SIG-M5 treated with dmso at 0.1 percent for 504 hours (cell line): ENCODE measurements around the gene PRUNE2.

ENCODE experiments used
- DNase-seq: peaks from one replicate; lab custom pipeline; 2025; ENCODE audit not compliant: unreplicated experiment; lab: John Stamatoyannopoulos, UW

PRUNE2 gene

GRCh38 chr9:76585487-76586389 is 320.2 kb downstream of the PRUNE2 start:
- peak; percentile 83 for DNase-seq

DNA sequence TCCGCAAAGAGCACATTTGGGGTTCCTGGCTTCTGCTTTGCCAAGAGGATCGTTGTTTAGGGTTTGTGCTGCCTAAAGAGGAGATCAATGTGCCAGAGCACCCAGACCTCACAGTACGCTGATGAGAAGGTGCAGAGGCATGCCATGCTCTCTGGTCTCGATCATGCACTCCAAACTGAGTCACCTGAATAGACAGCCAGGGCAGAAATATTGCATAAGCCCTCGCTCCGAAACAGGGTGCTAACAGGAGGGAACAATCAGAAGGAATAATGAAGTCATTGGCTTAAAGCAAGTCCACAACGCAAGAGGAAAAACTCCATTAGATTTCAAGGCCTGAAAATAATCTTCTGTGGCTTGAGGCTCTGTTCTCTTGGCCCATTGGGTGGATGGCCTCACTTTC is 322.7 kb downstream of the PRUNE2 start:
- no peak for DNase-seq

- no peak for DNase-seq
Observed at GRCh38 chr9:76581731-76582130, 324.2 kb downstream of the PRUNE2 start.

GRCh38 chr9:76580820-76581219 is 325.1 kb downstream of the PRUNE2 start:
- no peak for DNase-seq

DNA sequence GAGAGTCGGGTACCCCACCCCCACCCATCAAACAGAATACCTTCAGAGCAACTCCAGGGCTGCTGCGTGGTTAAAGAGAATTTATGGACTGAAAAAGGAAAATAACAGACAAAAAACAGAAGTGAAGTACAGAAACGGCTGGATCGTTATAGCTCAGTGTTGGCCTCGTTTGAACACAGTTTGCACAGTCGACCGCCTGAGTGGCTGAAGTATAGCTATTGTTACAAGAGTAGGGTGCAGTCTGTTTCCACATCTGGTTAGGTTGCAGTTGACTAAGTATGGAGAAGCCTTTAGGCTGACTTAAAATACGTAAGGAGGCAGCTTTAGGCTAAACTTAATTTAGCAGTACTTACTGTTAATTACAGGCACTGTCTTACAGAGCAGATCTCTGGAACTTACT is 325.7 kb downstream of the PRUNE2 start:
- DNase-seq: peak; percentile 84

GRCh38 chr9:76576344-76576743 is 329.6 kb downstream of the PRUNE2 start:
- DNase-seq: peak; percentile 98

- no peak for DNase-seq
Observed at GRCh38 chr9:76575761-76576160, 330.2 kb downstream of the PRUNE2 start.

DNA sequence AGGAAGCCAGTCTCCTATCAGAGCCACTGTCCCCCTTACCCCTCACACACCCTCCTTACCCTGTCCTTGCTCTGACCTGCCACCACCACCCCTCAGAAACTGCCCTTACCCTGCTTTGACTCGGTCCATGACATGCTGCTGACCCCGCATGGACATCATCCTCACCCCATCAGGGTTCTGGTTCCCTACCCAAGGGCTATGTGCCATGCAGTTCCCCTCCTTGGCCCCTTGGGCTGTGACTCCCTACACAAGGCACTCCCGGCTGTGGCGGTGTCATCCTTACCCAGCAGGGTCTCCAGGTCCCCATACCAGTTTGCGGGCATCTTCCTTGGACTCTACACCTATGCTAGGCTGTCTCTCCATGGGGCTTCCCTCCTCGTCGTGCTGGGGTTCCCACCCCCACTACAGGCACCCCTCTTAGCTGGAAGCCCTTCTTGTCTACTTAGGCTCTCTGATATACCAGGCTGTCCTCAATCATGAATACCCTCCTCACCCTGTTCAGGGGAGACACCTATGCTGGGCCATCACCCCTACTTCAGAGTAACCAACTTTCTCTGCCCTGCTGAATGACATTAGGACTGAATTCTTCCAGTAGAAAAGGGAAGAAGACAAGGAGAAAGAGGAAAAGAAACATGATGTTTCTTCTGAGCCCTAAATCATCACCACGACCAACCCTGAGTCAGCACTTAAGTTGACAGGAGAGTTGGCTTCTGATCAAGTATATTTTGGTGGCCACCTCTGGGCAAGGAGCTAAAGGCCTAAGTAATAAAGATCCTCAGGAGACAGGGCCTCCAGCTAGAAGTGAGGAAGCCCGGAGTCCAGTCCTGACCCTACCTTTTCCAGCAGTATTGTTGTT is 331.8 kb downstream of the PRUNE2 start:
- DNase-seq: peak; percentile 58

DNA sequence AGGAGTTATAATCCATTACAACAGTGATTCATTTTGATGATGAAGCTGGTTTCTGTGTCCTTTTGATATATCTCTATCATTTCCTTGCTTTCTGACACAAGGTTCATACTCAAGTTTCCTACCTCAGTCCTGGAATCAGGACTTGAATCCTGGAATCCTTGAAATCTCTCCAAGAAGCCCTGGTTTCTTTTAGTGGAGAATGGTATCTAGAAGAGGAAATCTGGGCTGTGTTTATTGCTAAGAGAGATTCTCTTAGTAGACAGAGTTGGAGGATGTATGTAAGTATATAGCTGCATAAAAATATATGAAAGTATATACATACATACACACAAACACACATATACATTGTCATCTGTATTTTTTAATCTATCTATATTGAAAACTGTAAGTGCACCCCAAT is 332.5 kb downstream of the PRUNE2 start:
- no peak for DNase-seq

DNA sequence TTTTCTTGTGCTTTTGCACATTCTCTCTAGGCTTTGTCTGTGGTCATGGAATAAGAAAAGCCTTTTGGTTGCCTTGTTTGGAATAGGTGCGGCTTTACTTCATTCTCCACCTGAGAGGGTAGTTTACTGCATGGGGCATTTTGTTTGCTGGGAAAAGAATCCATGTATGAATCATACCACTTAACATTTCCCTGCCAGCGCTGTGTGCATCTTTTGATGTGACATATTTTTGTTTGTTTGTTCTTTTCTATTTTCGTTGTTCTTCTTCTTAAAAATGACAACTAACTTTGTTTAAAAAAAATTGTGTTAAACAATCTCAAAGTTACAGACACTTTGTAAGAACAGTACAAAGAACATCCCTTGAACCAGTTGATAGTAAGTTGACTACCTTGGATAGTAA is 333.8 kb downstream of the PRUNE2 start:
- no peak for DNase-seq

GRCh38 chr9:76571743-76572146 is 334.2 kb downstream of the PRUNE2 start:
- no peak for DNase-seq

DNA sequence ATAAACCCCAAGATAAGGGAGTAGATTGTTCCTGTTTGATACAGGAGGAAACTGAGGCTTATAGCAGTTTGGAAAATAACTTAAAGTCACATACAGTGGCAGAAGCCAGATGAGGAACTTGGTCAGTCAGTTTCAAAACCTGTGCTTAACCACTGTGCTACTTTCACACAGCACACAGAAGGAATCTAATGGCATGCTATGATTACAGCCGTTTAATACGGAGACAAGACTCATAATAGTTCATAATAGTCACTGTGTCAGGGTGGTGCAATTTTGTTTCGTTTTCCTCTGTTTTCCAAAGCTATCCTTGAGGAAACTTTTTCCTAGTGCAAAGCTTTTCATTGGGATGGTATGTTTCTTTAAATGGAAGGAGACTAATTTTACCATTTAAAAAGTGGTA is 334.6 kb downstream of the PRUNE2 start:
- DNase-seq: peak; percentile 68

GRCh38 chr9:76570826-76571225 is 335.1 kb downstream of the PRUNE2 start:
- peak; percentile 53 for DNase-seq

GRCh38 chr9:76567086-76567485 is 338.8 kb downstream of the PRUNE2 start:
- no peak for DNase-seq

DNA sequence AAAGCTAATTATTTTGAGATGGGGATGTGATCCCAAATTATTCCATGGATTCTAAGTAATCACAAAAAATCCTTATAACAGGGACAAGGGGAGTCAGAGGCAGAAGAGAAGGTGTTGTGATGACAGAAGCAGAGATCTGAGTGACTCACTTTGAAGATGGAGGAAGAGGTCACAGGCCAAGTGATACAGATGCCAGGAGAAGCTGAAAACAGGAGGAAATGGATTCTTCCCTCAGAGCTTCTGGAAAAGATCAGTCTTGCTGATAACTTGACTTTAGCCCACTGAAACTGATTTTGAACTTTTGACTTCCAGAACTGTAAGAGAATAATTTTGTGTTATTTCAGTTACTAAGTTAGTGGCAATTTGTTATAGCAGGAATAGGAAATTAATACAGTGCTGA is 341.6 kb downstream of the PRUNE2 start:
- no peak for DNase-seq

GRCh38 chr9:76562511-76562911 is 343.4 kb downstream of the PRUNE2 start:
- peak; percentile 89 for DNase-seq

DNA sequence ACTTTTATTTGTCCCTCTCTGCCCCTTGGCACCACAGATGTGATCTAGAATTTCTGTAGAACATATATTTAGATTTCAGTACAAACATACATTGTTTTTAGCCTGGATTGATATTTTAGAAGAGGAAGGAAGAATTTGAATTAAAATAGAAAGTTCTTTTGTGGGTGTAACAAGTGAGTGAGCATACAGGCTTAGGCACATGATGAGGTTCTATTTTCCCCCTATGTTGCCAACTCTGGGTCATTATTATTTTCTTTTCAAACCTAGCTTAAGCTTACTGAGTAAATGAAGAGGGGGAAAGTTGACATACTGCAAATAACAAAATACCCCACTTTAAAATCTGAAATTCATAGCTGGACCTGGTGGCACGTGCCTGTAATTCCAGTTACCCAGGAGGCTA is 344.0 kb downstream of the PRUNE2 start:
- no peak for DNase-seq
